HG03039 (cell line): ENCODE data around the gene RXRA.

ENCODE experiments used
- ATAC-seq: cut with Tn5 transposase; IDR thresholded peaks from one replicate; pipeline ENCODE4 v1.9.1; 2021; ENCODE audit warnings: mild to moderate bottlenecking, moderate library complexity; ENCODE audit not compliant: unreplicated experiment

Gene RXRA

GRCh38 chr9:134378901-134379338 lies 52.7 kb downstream of the RXRA start:
- ATAC-seq, result no peak

DNA sequence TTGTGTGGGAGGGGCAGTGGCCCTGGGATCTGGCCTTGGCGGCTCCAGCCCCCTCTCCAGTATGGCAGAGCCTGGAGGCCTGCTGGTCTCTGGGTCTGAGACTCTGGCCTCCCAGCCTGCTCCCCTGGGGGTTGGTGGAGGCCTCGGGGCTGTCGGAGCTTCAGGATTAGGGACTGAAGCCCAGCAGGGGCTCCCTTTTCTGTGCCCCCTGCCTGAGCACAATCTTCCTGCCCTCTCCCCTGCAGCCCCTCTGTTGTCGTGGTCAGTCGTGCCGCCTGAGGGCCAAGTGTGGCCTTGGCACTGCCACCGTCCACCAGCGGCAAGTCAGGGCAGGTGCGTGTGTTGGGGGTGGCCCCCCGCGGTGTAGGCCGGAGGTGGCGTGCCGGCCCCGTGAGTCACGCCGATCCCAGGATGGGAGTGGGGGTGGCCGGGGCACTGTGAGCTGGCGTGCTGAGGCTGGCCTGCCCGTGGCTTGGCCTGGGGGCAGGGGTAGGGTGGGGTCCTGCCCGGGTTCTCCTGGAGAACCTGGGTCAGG lies 53.6 kb downstream of the RXRA start:
- ATAC-seq, result no peak

GRCh38 chr9:134380542-134381271 lies 54.5 kb downstream of the RXRA start:
- ATAC-seq, result no peak

DNA sequence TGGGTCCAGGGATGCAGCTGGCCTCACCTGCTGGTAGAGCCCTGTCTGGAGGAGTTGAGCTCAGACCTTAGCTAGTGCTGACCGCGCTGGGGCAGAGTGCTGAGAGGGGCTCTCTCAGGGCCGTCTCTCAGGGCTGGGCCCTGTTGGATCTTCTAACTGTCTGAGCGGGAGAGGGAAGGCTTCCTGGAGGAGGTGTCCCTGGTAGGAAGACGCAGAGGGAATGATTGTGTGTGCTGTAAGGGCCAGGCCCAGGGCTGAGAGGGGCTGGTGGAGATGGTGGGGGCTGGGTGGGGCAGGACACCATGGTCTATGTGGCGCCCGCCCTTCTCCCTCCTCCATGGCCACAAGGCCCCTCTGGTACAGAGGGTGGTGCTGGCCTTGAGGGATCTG lies 55.0 kb downstream of the RXRA start:
- no peak for ATAC-seq

- ATAC-seq, result no peak
Measured at GRCh38 chr9:134381671-134382516, 55.6 kb downstream of the RXRA start.

- ATAC-seq, result no peak
Measured at GRCh38 chr9:134382733-134383132, 56.5 kb downstream of the RXRA start.

GRCh38 chr9:134383148-134383547 lies 56.9 kb downstream of the RXRA start:
- ATAC-seq, result no peak

DNA sequence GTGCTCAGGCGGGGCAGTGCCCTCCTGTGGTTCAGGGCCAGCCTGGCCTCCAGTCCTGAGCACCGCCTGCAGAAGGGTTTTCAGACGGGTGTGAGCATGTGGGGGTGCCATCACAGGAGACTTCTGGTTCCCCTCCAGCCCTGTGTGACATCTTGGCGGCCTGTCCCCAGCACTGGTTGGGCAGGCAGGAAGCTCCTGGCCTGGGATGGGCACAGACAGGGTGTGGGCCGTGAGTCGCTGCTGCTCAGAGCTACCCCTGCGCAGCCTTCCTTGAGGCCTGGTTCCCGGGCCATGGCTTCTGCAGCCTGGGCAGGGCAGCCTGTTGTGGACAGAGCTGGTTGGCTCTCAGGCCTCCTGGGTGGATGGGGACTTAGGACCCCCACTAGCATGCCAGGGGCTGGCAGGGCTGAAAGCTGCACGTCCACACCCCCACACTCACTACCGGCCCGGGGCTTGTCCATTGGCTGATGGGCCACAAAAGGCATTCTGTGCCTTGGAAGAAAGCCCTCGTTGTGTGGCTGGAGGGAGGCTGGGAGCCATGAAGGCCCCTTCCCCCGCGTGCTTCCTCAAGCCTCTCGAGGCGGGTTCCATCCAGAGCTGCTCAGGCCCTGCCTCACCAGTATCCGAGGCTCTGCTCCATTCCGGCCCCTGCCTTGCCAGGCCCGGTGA lies 58.7 kb downstream of the RXRA start:
- ATAC-seq, result no peak

DNA sequence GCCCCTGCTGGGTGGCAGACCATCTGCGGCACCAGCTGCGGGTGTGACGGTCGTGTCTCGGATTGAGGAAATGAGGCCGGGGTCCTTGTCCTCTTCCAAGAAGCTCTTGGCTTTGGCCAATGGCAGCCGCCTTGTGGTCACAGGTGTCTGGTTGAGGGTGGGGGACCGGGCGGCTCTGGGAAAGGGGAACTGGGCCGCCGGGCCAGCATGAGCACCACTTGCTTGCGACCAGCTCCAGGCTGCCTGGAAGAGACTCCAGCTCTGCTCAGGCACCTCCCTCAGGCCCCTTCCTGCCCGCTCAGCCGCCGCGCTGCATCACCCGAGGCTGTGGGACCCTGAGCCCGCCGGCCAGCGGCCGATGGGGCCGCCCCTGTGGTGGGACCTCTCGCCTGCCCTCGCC lies 59.7 kb downstream of the RXRA start:
- no peak for ATAC-seq

- ATAC-seq, result no peak
Measured at GRCh38 chr9:134386951-134387831, 60.9 kb downstream of the RXRA start.

- ATAC-seq, result no peak
Measured at GRCh38 chr9:134388289-134388808, 62.1 kb downstream of the RXRA start.

GRCh38 chr9:134388976-134389375 lies 62.7 kb downstream of the RXRA start:
- ATAC-seq, result no peak

DNA sequence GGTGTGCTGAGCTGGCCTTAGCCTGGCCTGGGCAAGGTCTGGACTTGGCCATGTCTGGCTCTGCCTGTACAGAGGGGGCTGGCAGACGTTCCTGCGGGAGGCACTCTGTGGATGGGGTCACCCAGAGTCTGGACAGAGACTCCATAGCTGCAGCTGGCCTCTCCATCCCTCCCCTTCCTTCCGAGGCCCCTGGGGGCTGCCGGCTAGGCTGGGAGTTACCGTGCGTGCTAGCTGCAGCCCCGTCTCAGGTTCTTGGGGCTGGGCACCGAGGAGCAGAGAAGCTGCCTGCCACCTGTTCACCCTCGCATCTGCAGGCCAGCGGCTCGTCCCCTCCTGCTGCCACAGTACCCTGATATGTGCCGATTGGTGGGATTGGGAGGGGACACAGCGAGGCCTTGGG lies 63.4 kb downstream of the RXRA start:
- no peak for ATAC-seq

- ATAC-seq, result no peak
Measured at GRCh38 chr9:134390537-134390936, 64.3 kb downstream of the RXRA start.

GRCh38 chr9:134390947-134391318 lies 64.7 kb downstream of the RXRA start:
- no peak for ATAC-seq

DNA sequence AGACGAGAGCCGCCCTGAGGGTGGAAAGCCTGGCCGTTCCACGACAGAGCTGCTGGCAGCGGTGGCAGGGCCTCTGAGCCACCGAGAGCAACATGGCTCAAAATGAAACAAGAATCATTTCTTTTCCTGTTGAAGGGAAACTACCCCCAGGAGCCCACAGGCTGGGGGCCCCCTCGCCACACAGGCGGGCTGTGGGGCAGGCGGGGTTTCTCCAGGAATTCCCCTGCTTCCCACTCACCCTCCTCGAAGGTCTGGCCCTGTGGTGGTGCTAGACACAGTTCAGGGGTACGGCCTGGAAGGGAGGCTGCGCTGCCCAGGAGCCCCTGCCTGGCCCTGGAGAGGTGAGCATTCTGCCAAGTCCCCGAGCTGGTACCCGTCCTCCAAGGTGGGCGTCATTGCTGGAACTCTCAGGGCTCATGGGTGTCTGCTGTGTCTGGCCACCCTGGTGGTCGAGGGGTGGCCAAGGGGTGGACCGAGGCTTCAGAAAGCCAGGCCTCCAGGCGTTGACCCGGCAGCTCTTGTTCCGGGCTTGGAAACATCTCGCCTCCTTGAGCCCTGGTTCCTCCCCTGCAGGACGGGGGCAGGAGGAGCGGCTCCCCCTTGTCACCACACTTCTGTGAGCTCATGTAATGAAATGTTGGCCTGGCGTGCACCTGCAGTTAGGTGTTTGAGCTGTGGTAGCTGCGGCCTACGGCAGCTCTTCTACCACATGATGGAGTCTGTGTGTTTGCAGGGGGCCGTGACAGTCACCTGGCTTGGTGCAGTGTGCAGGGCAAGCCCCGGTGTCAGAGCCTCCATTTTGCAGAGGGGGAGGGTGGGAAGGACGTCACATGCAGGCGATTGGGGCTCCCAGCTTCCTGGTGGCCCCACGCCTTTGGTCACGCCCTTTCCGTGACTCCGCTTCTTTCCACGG lies 65.3 kb downstream of the RXRA start:
- ATAC-seq, result peak; percentile 42

DNA sequence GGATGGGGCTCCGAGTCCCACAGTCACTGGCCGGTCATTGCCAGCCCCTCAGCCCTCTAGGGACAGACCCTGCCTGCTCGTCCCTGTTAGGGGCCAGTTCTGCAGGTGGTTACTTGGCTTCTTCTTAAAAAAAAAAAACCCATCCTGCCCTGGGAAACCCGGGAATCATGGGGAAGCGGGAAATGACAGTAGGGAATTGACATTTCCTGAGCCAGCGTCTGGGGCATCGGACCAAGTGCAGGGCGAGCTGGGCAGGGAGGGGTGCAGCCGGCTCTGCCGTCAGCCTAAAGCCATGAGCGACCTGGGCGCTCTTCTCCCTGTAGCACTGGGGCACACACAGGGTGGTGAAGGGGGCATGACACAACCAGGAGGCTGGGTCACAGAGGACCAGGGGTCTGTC lies 66.6 kb downstream of the RXRA start:
- ATAC-seq, result no peak

GRCh38 chr9:134393582-134394280 lies 67.5 kb downstream of the RXRA start:
- ATAC-seq, result no peak
